HG03432 (cell line): ENCODE data around the gene GSTO2.

Source experiments
- ATAC-seq: cut with Tn5 transposase; IDR thresholded peaks from one replicate; pipeline ENCODE4 v1.9.1; 2021; ENCODE audit warnings: mild to moderate bottlenecking, moderate library complexity; ENCODE audit not compliant: unreplicated experiment

GSTO2 gene

DNA sequence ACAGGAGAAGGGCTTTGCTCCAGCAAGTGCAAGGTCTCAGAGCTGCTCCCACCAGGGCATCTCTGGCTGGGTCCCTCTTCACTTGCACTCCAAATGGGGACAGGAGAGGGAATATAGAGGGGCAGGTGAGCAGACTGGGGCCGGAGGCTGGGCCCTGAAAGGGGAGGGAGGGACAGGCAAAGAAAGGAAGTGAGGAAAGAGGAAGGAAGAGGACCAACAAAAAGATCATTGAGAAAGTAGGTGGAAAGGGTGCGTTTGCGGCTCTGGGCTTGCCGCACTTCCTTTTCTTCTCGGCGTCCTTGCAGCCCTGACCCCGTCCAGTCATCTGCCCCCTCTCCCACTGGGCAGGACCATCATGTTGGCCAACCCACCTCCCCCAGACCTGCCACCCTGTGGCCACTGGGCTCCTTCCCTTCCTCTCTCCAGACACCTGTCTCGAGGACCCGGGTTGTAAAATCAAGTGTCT, 55.3 kb downstream of the GSTO2 start:
- no peak for ATAC-seq

DNA sequence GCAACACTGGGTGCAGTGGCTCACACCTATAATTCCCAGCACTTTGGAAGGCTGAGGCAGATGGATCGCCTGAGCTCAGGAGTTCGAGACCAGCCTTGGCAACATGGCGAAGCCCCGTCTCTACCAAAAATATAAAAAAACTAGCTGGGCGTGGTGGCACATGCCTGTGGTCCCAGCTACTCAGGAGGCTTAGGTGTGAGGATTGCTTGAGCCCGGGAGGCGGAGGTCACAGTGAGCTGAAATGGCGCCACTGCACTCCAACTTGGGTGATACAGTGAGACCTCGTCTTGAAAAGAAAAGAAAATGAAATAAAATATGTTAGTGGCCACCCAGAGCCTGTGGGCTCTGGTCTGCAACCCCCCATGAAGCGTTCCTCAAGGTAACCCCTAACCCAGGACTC, 55.9 kb downstream of the GSTO2 start:
- no peak for ATAC-seq

DNA sequence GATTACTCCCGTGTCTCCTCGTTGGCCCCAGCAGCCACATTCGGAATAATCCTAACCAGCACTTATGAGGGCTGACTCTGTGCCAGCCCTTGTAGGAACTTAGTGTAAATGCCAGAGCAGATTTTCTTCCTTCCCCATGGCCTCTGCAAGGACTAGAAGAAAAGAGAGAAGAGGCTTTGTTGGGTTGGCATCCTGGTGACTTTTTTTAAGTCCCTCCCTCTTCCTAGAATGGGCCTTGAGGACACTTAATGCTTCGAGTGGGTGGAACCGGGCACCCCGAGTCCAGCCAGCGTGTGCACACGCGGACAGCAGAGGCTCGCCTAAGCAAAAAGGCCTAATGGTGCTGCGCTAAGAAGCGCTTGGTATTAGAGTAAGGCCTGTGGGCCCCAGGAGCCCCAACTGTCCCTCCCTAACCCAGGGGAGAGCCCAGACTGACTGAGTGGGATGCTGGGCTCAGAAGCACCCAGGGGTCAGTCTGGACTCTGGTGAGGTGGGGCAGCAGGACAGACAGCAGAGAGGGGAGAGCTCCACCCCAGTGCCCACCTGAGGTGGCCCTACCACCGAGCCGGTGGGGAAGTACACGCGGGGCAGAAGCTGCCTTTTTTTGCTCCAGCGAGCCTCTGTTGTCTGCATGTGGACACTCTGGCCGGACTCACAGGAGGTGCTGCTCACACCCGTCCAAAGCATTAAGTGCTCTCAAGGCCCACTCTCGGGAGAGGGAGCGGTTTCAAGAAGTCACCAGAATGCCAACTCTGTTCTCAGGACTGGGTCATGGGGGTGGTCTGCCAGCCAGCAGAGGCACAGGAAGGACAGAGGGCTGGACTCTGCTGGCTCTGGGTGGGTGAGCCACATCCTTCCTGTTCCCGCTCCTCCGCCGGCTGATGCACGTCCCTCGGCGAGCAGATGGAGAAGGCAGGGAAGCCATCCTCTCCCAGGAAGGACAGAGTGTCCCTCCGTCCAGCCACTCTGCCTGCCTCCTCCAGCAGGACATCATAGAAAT, 56.8 kb downstream of the GSTO2 start:
- no peak for ATAC-seq

DNA sequence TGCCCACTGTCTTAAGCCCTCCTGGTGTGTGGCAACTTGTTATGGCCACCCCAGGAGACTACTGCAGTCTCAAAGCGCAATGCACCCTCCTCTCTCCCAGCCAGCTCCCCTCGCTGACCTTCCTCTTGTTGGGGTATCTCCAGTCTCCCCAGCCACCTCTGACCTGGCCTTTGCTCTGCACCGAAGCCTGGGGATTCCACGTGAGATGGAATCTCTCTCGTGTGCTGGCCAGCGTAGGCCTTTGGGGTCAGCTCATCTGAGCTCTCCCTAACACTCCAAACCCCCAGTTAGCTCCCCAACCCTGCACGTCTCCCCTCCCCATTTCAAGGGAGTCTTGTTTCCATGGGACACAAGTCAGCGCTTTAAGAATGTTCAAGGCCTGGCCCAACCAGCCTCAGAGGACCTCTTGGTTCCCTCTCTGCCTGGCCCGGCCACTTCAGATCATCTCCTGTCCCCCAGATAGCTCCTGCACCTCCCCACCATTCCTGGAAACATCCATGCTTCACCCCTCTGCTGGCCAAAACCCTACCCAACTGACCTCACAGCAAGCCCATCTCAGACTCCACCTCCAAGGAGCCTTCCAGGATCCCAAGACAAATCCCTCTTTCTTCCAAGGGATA, 58.1 kb downstream of the GSTO2 start:
- ATAC-seq: no peak

DNA sequence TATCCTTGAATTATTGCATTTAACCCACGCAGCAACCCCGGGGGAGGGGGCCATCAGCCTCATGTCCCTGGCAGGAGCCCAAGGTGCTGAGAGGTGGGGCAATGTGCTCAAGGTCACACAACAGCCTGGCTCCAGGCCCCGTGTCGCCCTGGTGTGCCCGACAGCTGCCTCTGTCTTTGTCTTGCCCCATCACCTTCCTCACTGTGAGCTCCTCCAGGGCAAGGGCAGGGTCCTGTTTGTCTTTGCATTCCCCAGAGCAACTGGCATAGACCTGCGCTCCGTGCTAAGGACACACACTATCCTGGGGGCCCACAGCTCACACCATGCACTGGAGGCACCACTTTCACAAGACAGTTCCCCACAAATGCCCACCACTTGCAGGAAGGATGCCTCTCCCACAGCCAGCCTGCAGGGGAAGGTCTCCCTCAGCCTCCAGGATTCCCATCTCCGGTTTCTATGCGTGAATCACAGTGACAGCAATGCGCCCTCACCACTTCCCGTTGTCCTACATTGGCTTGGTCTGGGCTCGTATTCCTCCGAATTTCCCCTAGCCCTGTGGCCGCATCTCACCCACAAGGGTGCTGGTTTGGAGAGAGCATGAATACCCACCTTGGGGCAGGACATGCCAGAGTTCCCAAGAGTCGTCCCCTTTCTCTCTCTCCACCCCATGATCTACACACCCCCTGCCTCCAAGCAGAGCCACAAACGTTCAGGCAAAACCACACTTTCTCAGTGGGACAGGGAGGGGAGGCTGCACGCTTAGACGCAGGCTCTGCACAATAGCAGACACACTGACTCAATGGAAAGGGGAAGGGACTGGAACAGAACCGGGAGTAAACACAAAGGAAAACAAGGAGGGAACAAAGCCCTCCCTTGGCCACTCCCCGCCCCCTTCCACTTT, 59.0 kb downstream of the GSTO2 start:
- ATAC-seq: no peak

- peak; percentile 12 for ATAC-seq
Measured at GRCh38 chr10:104328646-104328895, 59.6 kb downstream of the GSTO2 start.

DNA sequence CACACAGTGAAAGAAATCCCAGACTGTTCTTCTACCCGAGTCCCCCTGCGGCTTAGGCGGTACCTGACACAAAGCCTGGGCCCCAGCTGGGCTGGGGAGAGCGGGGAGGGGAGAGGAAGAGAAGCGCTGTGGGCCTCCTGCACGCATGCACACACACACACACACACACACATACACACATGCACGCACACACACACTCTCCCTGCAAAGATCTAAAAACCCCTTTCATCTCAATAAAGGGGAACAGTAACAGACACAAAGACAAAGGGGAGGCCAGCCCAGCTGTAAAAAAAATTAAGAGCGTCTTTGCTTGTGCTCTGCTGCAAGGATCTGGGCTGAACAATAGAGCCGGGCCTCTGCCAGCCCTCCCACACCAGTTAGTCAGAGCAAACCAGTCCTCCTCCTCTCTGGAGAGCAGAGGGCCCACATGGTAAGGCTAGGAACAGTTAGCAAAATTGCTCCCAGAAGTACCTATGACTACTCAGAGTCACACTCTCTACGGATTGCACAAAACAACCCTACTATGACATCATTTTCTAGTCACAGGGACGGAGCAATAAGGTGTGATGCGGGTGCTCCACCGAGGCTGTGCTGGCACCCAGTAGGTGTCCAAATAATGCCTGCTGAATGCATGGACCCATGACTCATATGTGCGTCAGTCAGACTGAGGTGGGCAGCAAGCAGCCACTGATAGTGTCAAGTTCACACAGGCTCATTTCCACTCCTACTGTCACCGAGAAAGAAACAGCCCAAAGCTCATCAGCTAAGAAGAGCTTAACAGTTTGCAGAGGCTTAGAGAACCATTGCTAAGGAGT, 60.1 kb downstream of the GSTO2 start:
- ATAC-seq: peak; percentile 60

DNA sequence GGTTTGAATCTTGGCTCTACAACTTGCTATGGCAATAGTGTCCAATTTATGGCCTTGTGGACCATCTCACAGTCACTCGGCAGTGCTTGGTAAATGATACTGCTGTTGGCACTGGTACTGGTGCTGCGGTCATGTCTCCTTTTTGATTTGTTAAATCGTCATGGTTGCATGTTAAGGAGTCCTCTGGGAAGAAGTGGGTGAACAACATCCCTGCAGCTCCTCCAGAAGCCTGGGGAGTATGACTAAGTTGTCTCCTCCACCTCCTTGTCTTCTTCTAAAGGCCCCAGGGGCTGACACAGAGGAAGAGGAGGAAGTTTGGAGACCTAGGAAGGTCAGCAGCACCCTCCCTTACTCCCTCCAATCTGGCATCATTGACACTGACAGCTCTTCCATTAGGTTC, 60.8 kb downstream of the GSTO2 start:
- no peak for ATAC-seq

DNA sequence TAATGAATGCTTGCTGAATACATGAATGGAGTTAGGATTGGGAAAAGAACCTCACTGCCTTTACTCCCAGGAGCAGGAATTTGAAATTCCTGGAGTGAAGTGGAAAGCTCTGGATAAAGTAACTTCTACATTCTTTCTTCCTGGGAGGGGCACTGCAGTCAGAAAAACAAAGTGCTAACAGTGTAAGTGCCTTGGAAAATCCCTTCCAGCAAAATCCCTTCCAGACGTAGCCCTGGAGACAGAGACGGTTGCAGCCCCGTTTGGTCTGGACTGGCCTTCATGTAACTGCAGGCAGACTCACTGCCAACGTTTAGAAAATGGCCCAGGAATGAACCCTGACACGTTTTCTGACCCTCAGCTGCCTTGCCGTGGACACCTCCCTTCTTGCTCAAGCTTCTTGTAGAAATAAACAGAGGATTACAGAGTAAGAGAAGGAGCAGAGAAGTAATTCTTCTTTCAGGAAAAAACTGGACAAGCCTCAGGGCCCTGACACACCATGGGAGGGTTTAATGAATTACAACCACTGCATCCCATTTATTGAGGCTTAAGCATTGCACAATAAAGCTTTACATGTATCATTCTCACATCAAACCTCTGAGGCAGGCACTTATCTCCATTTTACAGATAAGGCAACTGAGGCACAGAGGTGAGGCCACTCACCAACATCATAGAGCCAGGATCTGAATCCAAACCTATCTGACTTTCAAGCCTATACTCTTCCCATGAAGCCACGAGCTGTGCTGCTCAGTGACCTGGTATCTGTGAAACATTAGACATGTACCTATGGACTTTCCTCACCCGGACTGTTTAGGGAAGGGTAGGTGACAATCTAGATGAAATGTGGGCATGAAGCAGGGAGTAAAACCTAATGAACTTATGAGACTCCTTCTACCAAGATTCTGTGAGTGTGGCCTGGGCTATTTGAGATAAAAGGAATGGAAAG, 61.5 kb downstream of the GSTO2 start:
- no peak for ATAC-seq

DNA sequence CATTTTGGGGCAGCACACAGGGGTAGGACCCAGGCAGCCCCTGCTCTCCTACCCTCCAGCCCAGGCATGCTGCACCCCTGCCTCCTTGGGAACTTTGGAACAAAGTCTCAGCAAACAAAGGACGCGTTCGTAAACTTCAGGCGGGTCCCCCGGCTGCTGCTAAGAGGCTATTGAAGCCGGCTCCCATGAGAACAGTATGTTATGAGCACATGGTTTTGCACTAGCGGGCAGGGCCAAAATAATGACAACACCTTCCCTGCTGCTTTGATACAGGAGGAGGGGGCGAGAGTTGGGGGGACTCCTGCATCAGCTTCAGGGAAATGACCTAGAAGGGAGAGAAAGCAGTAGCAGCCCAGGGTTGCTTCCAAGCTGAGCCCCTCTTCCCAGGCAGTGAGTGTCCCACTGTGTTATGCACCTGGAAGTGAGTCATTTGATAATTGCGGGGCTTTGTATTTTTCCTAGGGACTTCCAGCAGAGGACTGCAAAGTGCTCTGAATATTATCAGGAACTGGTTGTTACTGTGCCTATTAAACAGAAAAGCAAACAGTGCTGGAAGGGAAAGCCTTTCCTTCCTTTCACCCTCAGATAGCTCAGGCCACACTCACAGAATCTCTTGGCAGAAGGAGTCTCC, 62.3 kb downstream of the GSTO2 start:
- ATAC-seq: no peak

- ATAC-seq: no peak
Measured at GRCh38 chr10:104332243-104333031, 63.5 kb downstream of the GSTO2 start.

DNA sequence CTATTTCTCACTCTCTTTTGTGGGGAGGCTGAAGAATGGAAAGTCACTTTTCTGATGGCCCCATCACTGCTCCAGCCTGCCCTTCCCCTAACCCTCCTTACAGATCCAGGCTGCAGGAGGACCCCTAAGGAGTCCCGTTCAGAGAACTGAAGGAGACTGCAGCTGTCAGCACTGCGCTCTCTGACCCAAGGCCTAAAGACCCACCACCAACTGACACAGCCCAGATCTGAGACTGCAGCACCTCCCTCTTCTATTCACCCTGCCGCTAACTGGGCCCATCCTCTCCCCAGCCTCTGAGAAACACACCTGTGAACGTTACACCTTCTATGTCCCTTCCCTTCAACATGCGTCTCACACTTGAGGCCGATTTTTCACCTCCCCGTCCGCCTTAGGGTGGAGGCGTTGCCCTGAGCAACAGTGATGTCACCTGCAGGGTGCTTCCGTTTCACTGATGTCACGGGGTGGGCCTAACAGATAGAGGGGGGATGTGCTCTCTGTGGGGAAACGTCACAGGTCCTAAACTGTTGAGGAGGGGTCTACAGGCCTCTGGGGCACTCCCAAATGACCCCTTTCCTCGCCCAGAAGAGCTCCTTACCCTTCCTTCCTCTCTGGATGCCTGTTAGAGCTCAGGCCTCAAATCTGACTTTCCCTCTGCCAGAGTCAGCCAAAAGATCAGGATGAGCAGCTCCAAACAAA, 64.2 kb downstream of the GSTO2 start:
- no peak for ATAC-seq

DNA sequence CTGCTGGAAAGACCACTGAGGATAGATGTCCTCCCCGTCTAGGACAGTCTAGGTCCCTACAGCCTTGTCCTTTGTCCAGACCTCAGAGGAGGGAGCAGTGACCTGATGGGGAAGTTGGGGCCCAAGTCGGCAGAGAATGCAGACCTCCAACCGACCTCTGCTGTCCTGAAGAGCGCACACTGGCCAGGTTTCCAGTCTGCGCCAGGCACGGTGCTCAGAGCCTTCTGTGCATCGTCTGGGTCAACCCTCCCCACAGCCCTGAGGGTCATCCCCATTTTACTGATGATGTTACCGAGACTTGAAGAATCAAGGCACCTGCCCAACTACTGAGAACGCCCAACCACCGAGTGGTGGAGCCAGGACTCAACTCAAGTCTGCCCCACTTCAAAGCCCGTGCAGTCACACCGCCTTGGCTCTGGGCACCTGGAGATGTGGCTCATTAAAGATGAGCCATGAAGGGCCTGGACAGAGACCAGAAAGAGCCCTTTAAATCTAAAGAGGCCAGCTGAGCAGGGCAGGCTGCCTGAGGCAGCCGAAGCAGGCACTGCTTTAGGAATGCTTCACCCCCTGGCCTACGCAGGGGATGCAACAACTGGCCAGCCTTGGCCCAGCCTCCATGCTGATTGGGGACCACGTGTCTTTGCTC, 64.9 kb downstream of the GSTO2 start:
- no peak for ATAC-seq

DNA sequence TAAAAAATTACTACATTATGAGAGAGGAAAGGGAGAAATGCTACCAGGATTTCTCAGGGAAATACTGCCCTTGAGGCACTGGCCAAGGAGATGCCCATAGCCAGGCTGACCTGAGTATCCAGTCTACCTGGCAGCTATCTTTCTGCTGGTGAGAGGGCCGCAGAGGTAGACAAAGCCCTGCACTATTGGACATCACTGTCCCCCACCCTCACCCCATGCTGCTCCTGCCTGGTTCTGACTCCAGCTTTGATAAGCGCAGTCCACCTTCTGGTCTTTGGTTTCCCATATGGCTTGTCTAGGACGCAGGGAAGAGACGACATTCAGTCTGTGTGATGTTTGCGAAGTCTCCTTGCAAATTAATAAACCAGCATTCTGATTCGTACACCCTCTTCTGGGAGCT, 65.6 kb downstream of the GSTO2 start:
- no peak for ATAC-seq

DNA sequence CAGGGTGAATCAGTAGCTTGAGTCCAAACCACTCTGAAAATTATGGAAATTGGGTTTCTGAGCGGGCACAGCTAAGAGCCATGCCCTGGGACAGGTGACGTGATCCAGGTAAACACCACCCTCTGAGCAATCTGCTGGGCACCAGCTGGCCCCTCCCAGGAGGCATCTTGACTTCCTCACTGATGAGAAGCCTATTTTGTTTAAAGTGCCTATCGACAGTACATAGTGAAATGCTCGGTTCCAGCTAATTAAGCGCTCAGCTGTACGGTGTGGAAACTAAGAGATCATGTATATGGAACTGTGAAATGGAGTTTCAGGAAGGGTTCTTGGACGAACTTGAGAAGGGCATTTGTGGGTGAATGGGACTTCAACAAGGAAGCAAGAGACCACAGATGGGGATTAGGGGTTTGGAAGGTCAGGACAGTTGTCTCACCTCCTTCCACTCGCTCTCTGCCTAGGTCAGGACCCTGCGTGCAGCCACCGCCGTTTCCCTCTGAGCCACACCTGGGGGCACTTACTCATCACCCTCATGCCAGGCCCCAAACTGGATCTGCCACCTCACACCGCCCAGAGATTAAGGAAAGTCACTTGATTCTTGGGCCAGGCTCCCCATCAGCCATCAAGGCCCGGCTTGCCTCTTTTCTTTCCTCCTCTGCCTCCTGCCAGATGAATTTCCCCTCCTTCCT, 66.1 kb downstream of the GSTO2 start:
- no peak for ATAC-seq

DNA sequence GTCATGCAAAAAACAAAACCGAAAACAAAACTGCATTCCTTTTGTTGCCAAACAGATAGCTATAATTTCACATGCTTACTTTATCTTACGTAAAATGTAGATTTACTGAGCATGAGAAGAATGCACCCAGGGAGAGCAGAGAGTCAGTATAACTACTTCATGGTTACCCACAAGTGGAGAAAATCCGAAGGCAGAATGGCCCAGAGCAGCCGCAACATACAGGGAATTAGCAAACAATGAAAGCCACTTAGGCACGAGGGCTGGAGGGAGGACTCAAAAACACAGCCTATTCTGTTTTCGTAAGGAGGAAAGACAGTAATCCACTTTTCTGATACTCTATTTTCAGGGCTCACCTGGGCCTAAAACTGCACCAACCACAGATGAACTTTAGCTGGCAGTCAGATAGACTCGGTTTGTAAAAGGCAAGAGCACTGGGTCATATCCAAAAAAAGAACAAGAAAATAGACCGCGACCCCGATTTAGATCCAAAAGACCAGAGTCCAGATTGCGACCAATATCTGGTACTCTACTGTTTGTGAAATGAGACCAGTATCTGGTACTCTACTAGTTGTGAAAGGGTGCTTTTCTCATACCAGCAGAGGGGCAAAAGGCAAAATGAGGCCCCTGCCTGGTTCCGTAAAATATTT, 68.0 kb downstream of the GSTO2 start:
- ATAC-seq: peak; percentile 14
